ENCODE data around the gene JAML.

- TF ChIP-seq CTCF (CRISPR knock-in tag; IDR thresholded peaks at IDR 0.05) (no peak), EP300 (IDR thresholded peaks at IDR 0.05; ENCODE audit: low read depth in 2 of 2, low read length in 2 of 2) (no peak), EP300 (CRISPR knock-in tag; IDR thresholded peaks at IDR 0.05; ENCODE audit: borderline replicate concordance) (no peak), YEATS2 (CRISPR knock-in tag; IDR thresholded peaks at IDR 0.05; ENCODE audit: borderline replicate concordance) (no peak), POLR2A (IDR thresholded peaks at IDR 0.05; ENCODE audit: insufficient read depth in 1 of 2, low read depth in 2 of 2, low read length in 2 of 2) (no peak), ZSCAN25 (CRISPR knock-in tag; IDR thresholded peaks at IDR 0.05) (no peak), ZBTB1 (CRISPR knock-in tag; IDR thresholded peaks at IDR 0.05; ENCODE audit: borderline replicate concordance) (no peak), MAX (IDR thresholded peaks at IDR 0.05) (no peak), SMC3 (IDR thresholded peaks at IDR 0.05; ENCODE audit: low read length) (no peak)
Measured at GRCh38 chr11:118259138-118259537, 34.3 kb upstream of the JAML start.
